Mesenchymal stem cell (in vitro differentiated cells and primary cell): ENCODE data around the gene SNX6.
"Not testable (repeated sequence)": the region's sequence is repeated elsewhere in the genome, so short reads cannot be mapped to it uniquely, and the experiment has no call there.

Experiments
- DNase-seq: peaks from one replicate; pipeline ENCODE4 v3.0.0-alpha.2; 2013
- H2AFZ ChIP-seq: one replicate; pipeline ENCODE4 v1.6.1; 2013; ENCODE audit warnings: low read depth, mild to moderate bottlenecking, control low read depth, inconsistent platforms, low read length, moderate library complexity
- H2AK5ac ChIP-seq: 2 replicates; pipeline ENCODE4 v1.6.1; 2013; ENCODE audit warnings: low read length, moderate library complexity, mild to moderate bottlenecking, inconsistent platforms; ENCODE audit not compliant: severe bottlenecking
- H2BK120ac ChIP-seq: one replicate; pipeline ENCODE4 v1.6.1; 2013; ENCODE audit warnings: low read depth, mild to moderate bottlenecking, inconsistent platforms, low read length, moderate library complexity
- H2BK12ac ChIP-seq, 2 experiments: one replicate each; pipeline ENCODE4 v1.6.1; 2013; ENCODE audit warnings: inconsistent platforms in 2 of 2, low read length in 2 of 2, mild to moderate bottlenecking in 2 of 2, moderate library complexity in 2 of 2, control low read depth in 1 of 2
- H2BK15ac ChIP-seq: one replicate; pipeline ENCODE4 v1.6.1; 2013; ENCODE audit warnings: mild to moderate bottlenecking, low read depth, inconsistent platforms; ENCODE audit not compliant: poor library complexity, severe bottlenecking
- H2BK5ac ChIP-seq: 2 replicates; pipeline ENCODE4 v1.6.1; 2013; ENCODE audit warnings: low read depth, mild to moderate bottlenecking, low read length, control low read depth, inconsistent platforms; ENCODE audit not compliant: poor library complexity, severe bottlenecking
- H3K14ac ChIP-seq, 2 experiments: one replicate each; pipeline ENCODE4 v1.6.1; 2013; ENCODE audit warnings: inconsistent platforms in 2 of 2, low read length in 2 of 2, control low read depth in 1 of 2, mild to moderate bottlenecking in 1 of 2, moderate library complexity in 1 of 2
- H3K18ac ChIP-seq, 2 experiments: one replicate each; pipeline ENCODE4 v1.6.1; 2013; ENCODE audit warnings: inconsistent platforms in 2 of 2, low read length in 2 of 2, control low read depth in 1 of 2, low read depth in 1 of 2, mild to moderate bottlenecking in 1 of 2
- H3K23ac ChIP-seq, 2 experiments: one replicate each; pipeline ENCODE4 v1.6.1; 2013; ENCODE audit warnings: inconsistent platforms in 2 of 2, low read length in 2 of 2, mild to moderate bottlenecking in 2 of 2, moderate library complexity in 2 of 2, control low read depth in 1 of 2
- H3K27ac ChIP-seq: 2 replicates; pipeline ENCODE4 v1.5.1; 2013; ENCODE audit warnings: mild to moderate bottlenecking, moderate library complexity, low read length, control low read depth, inconsistent platforms; ENCODE audit not compliant: poor library complexity, severe bottlenecking
- H3K27me3 ChIP-seq, 2 experiments: 2 replicates each; pipeline versions ENCODE4 v1.6.1 to v1.7.0; 2013; ENCODE audit warnings: low read length in 2 of 2, mild to moderate bottlenecking in 2 of 2, moderate library complexity in 2 of 2, control low read depth in 1 of 2, inconsistent platforms in 1 of 2; ENCODE audit not compliant: control insufficient read depth in 1 of 2, insufficient read depth in 1 of 2
- H3K36me3 ChIP-seq, 2 experiments: 2 replicates each; pipeline versions ENCODE4 v1.6.1 to v1.7.0; 2013; ENCODE audit warnings: low read length in 2 of 2, control low read depth in 1 of 2, inconsistent platforms in 1 of 2, low read depth in 1 of 2, mild to moderate bottlenecking in 1 of 2; ENCODE audit not compliant: insufficient read depth in 2 of 2, control insufficient read depth in 1 of 2
- H3K4ac ChIP-seq, 2 experiments: one replicate each; pipeline ENCODE4 v1.6.1; 2013; ENCODE audit warnings: inconsistent platforms in 2 of 2, low read length in 2 of 2, mild to moderate bottlenecking in 2 of 2, moderate library complexity in 2 of 2, control low read depth in 1 of 2, low read depth in 1 of 2
- H3K4me1 ChIP-seq: 2 replicates; pipeline ENCODE4 v1.6.1; 2013; ENCODE audit warnings: low read depth, low read length, control low read depth; ENCODE audit not compliant: control insufficient read depth, insufficient read depth
- H3K4me2 ChIP-seq: 2 replicates; pipeline ENCODE4 v1.6.1; 2013; ENCODE audit warnings: low read length, mild to moderate bottlenecking, inconsistent platforms; ENCODE audit not compliant: poor library complexity, severe bottlenecking
- H3K4me3 ChIP-seq, 2 experiments: 2 replicates each; pipeline versions ENCODE4 v1.5.1 to v1.7.0; 2013; ENCODE audit warnings: low read length in 2 of 2, mild to moderate bottlenecking in 2 of 2, control low read depth in 1 of 2, low read depth in 1 of 2; ENCODE audit not compliant: insufficient read depth in 1 of 2
- H3K79me1 ChIP-seq: replicated peaks from 2 replicates; pipeline ENCODE4 v1.6.1; 2013; ENCODE audit warnings: mild to moderate bottlenecking, control low read depth, low read length, inconsistent platforms; ENCODE audit not compliant: poor library complexity, severe bottlenecking
- H3K9ac ChIP-seq: 2 replicates; pipeline ENCODE4 v1.7.0; 2013; ENCODE audit warnings: mild to moderate bottlenecking, low read length, moderate library complexity
- H3K9me3 ChIP-seq: 2 replicates; pipeline ENCODE4 v1.7.0; 2013; ENCODE audit warnings: mild to moderate bottlenecking, low read length; ENCODE audit not compliant: control insufficient read depth
- H4K8ac ChIP-seq: one replicate; pipeline ENCODE4 v1.6.1; 2013; ENCODE audit warnings: inconsistent platforms, mild to moderate bottlenecking, low read length, moderate library complexity
- H4K91ac ChIP-seq: one replicate; pipeline ENCODE4 v1.6.1; 2013; ENCODE audit warnings: mild to moderate bottlenecking, low read length, inconsistent platforms
- WGBS: methylation state at CpG from one replicate; pipeline ENCODE4 v1.1.7; 2013; ENCODE audit warnings: mixed read lengths; 5-methylcytosine and 5-hydroxymethylcytosine counted together

The SNX6 gene

GRCh38 chr14:34555583-34556497 lies 74.1 kb downstream of the SNX6 start:
- H2AK5ac ChIP-seq, H4K91ac ChIP-seq, H2BK5ac ChIP-seq, H2BK120ac ChIP-seq, H3K4ac ChIP-seq, H3K23ac ChIP-seq, H3K4me1 ChIP-seq, H3K4me2 ChIP-seq, H3K9ac ChIP-seq, H2BK15ac ChIP-seq, H3K9me3 ChIP-seq, H2BK12ac ChIP-seq, DNase-seq, H3K18ac ChIP-seq, H3K79me1 ChIP-seq, H2AFZ ChIP-seq, H3K27me3 ChIP-seq, H4K8ac ChIP-seq, H3K36me3 ChIP-seq, H3K27ac ChIP-seq, H3K14ac ChIP-seq, H3K4me3 ChIP-seq: not testable (repeated sequence)
- no CpG with 5 or more reads among the region's 49 CpGs for WGBS

GRCh38 chr14:34554540-34555250 lies 75.3 kb downstream of the SNX6 start:
- Histone ChIP-seq H2BK15ac (no peak overlapping the region), H3K4me2 (peak overlapping the region; percentile 39), H4K8ac (no peak overlapping the region), H2BK5ac (no peak overlapping the region), H3K79me1 (peaks cover 1% of the 10 kb centered on the region), H3K9ac (peak overlapping the region; percentile 48), H2AK5ac (no peak overlapping the region), H3K18ac (no peak overlapping the region), H3K14ac (no peak overlapping the region), H2BK120ac (no peak overlapping the region), H4K91ac (no peak overlapping the region), H3K27ac (peak overlapping the region; percentile 48), H3K27me3 (no peaks in the 10 kb centered on the region), H3K4me3 (no peak overlapping the region), H2AFZ (no peak overlapping the region), H2BK12ac (no peak overlapping the region), H3K4ac (no peak overlapping the region), H3K23ac (no peak overlapping the region), H3K36me3 (peaks cover 0 to 7% of the 10 kb centered on the region in 2 experiments), H3K4me1 (peaks cover 4% of the 10 kb centered on the region), H3K9me3 (no peaks in the 10 kb centered on the region)
- peak; percentile 95 for DNase-seq
- 83% methylated on average over 7 of the region's 9 CpGs for WGBS

GRCh38 chr14:34549276-34549966 lies 80.5 kb downstream of the SNX6 start:
- not testable (repeated sequence) for H3K9ac ChIP-seq, H2BK120ac ChIP-seq, H3K23ac ChIP-seq, H4K8ac ChIP-seq, H3K4me2 ChIP-seq, H3K18ac ChIP-seq, H3K79me1 ChIP-seq, H3K27me3 ChIP-seq, H3K4me1 ChIP-seq, H4K91ac ChIP-seq, H3K9me3 ChIP-seq, H2BK15ac ChIP-seq, H3K27ac ChIP-seq, DNase-seq, H2AK5ac ChIP-seq, H3K36me3 ChIP-seq, H2AFZ ChIP-seq, H2BK5ac ChIP-seq, H3K14ac ChIP-seq, H2BK12ac ChIP-seq, H3K4me3 ChIP-seq, H3K4ac ChIP-seq
- WGBS: 99% methylated on average over 17 of the region's 19 CpGs
